ENCODE data around the gene MID1.

DNA sequence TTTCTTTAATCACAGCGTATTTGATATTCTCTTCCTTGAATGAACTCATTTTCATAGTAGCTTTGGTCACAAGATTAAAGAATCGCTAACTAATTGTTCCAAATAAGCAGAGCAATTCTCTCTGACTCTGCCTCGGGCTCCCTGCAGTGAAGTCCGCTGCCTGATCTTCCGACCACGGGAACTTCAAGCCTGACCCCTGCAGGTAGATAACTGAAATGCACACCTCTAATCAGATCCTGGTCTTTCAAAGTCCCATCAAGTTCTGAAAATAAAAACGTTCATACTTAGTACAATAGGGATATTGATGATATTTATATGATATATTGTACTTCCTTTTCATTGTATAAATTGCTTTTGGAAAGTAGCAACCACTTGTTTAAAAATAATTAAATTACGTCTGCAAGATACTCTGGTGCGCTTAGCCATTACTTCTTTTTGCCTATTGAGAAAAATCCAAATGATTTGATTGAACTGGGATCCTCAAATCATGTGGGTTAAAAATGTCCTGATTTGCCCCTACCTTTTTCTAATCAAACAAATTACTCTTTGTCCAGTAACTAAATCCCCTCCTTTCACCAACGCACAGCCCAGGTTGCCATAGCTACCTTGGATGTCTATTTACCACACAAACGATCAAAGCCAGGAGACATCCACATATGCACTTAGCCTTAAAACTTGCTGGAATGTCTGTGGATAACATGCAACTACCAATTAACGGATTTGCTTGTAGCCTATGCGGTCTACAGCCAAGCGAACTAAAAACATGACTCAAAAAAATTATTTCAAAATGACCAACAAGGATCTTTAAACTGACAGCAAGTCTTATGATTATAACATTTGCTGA lies 4.2 kb downstream of the MID1 start:
- no peak for TF ChIP-seq MYC (IDR thresholded peaks at IDR 0.05; ENCODE audit: low read depth, low read length)
- TF ChIP-seq, protein P1, sequence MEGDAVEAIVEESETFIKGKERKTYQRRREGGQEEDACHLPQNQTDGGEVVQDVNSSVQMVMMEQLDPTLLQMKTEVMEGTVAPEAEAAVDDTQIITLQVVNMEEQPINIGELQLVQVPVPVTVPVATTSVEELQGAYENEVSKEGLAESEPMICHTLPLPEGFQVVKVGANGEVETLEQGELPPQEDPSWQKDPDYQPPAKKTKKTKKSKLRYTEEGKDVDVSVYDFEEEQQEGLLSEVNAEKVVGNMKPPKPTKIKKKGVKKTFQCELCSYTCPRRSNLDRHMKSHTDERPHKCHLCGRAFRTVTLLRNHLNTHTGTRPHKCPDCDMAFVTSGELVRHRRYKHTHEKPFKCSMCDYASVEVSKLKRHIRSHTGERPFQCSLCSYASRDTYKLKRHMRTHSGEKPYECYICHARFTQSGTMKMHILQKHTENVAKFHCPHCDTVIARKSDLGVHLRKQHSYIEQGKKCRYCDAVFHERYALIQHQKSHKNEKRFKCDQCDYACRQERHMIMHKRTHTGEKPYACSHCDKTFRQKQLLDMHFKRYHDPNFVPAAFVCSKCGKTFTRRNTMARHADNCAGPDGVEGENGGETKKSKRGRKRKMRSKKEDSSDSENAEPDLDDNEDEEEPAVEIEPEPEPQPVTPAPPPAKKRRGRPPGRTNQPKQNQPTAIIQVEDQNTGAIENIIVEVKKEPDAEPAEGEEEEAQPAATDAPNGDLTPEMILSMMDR (IDR thresholded peaks at IDR 0.05; ENCODE audit: low read depth, low read length): peak; percentile 50

Data from NB4 (cell line).